Transverse colon (tissue), 3 donors: ENCODE results near the gene FURIN.

Experiments
- CTCF ChIP-seq, 5 experiments: fragments of 200-600 bp in 3 of 5; fragments of 450-650 bp in 2 of 5; sonication (generic) in 3 of 5; IDR thresholded peaks; 1 replicate in 2 of 5; 2 replicates in 3 of 5; pipeline ENCODE4 v1.5.1; 2016 to 2017; ENCODE audit warnings: antibody characterized with exemption in 5 of 5, inconsistent platforms in 3 of 5, mild to moderate bottlenecking in 2 of 5, moderate library complexity in 1 of 5
- POLR2A ChIP-seq: fragments of 450-650 bp; IDR thresholded peaks from one replicate; pipeline ENCODE4 v1.6.1; 2016; ENCODE audit warnings: antibody characterized with exemption, mild to moderate bottlenecking, moderate library complexity

DNA sequence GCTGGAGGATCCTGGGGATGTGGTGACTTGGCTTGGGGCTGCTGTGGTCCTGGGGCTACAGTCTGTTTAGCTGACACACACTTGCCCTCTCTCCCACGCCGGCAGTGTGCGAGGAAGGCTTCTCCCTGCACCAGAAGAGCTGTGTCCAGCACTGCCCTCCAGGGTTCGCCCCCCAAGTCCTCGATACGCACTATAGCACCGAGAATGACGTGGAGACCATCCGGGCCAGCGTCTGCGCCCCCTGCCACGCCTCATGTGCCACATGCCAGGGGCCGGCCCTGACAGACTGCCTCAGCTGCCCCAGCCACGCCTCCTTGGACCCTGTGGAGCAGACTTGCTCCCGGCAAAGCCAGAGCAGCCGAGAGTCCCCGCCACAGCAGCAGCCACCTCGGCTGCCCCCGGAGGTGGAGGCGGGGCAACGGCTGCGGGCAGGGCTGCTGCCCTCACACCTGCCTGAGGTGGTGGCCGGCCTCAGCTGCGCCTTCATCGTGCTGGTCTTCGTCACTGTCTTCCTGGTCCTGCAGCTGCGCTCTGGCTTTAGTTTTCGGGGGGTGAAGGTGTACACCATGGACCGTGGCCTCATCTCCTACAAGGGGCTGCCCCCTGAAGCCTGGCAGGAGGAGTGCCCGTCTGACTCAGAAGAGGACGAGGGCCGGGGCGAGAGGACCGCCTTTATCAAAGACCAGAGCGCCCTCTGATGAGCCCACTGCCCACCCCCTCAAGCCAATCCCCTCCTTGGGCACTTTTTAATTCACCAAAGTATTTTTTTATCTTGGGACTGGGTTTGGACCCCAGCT, 13.0 kb downstream of the FURIN start:
- TF ChIP-seq POLR2A (no peak), CTCF (IDR thresholded peaks at IDR 0.05) (no peak)
